Heart right ventricle (tissue), 16 donors: Measurements from ENCODE around the gene BMERB1. TPM values are rescaled to one million over a fixed set of nuclear protein-coding genes. Genes with fewer than 3 reads are reported as not detected.
A peak's percentile ranks its signal among the peaks of the same experiment; 100 is the strongest.
"Not testable (repeated sequence)": the region's sequence is repeated elsewhere in the genome, so short reads cannot be mapped to it uniquely, and the experiment has no call there.

Source experiments
- ATAC-seq, 8 donors: fragments of 200-7000 bp; cut with Tn5 transposase; one replicate each; pipeline ENCODE4 v1.9.1; 2020; ENCODE audit warnings: mild to moderate bottlenecking in 8 of 8, moderate library complexity in 8 of 8, moderate number of reproducible peaks in 1 of 8
- DNase-seq, 2 donors: peaks; one replicate each; pipeline ENCODE4 v3.0.0-alpha.2; 2020
- H3K27ac ChIP-seq, 10 donors: fragments of 200-600 bp; sonication (generic) in 2 of 10; one replicate each; pipeline versions ENCODE4 v1.5.0 to v1.8.0; 2020 to 2022; ENCODE audit warnings: mild to moderate bottlenecking in 3 of 10
- H3K27me3 ChIP-seq, 7 donors: fragments of 200-600 bp; one replicate each; pipeline ENCODE4 v1.8.0; 2021 to 2022; ENCODE audit warnings: mild to moderate bottlenecking in 2 of 7
- H3K36me3 ChIP-seq, 9 donors: fragments of 200-600 bp; sonication (generic) in 1 of 9; one replicate each; pipeline versions ENCODE4 v1.5.0 to v1.8.0; 2020 to 2022; ENCODE audit warnings: mild to moderate bottlenecking in 2 of 9
- H3K4me1 ChIP-seq, 9 donors: fragments of 200-600 bp; sonication (generic) in 1 of 9; one replicate each; pipeline versions ENCODE4 v1.5.0 to v1.8.0; 2020 to 2022; ENCODE audit warnings: mild to moderate bottlenecking in 4 of 9
- H3K4me3 ChIP-seq, 10 donors: fragments of 200-600 bp; sonication (generic) in 2 of 10; one replicate each; pipeline versions ENCODE4 v1.5.0 to v1.8.0; 2020 to 2022; ENCODE audit warnings: mild to moderate bottlenecking in 7 of 10, moderate library complexity in 2 of 10
- H3K9me3 ChIP-seq, 11 donors: fragments of 200-600 bp in 10 of 11; sonication (generic) in 2 of 11; one replicate each; pipeline versions ENCODE4 v1.5.0 to v1.8.0; 2013 to 2022; ENCODE audit warnings: mild to moderate bottlenecking in 2 of 11, control low read depth in 1 of 11, moderate library complexity in 1 of 11
- CTCF ChIP-seq, 9 donors: fragments of 200-600 bp; sonication (generic) in 2 of 9; IDR thresholded peaks; one replicate each; pipeline versions ENCODE4 v1.5.0 to v1.8.0; 2021 to 2022; ENCODE audit warnings: antibody characterized with exemption in 9 of 9, mild to moderate bottlenecking in 5 of 9, moderate library complexity in 1 of 9
- WGBS, 2 donors: extraction: QIAGEN DNeasy Blood & Tissue Kit; methylation state at CpG; one replicate each; pipeline ENCODE4 v1.1.7; 2013; ENCODE audit warnings: inconsistent platforms in 1 of 2; 5-methylcytosine and 5-hydroxymethylcytosine counted together
- intact Hi-C, 10 donors: fragments of 100-400 bp; cut with DNase I; formaldehyde crosslinking; loops; one replicate each; pipeline versions ENCODE4 v1.11.1 to v1.14.2; 2022
- polyA plus RNA-seq, 2 donors: library from polyadenylated mRNA; stranded (reverse); fragments of 200-250 nt; gene quantifications; one replicate each; pipeline ENCODE4 v1.2.3, GENCODE V29; 2013
- total RNA-seq, 10 donors: library from RNA; stranded (reverse); fragmentation: NEBNext Ultra II Directional in 3 of 10; extraction: Animal tissue kit (Norgen Biotek cat#: 25700) in 3 of 10; gene quantifications; one replicate each; pipeline versions ENCODE4 v1.2.1 to v1.2.4, GENCODE V29; 2021 to 2023
- donor health status: Arrhythmogenic right ventricular cardiomyopathy.
- donor health status: ischemic (EF 13 %, LVEDD 7.1; RV severe dilation, severe dysfunction).
- donor health status: healthy with polysubstance abuse.
- donor health status: DM: no; HTN: yes; CAD: no.
- donor health status: DM: no; HTN: no; CAD: no.
- donor health status: ischemic (EF 25% LVEDD 6.9; RV normal size, moderate dysfunction).
- donor health status: ischemic (EF 25% LVEDD 5.7; RV mildly dilated, moderate dysfunction).
- donor health status: healthy.
- donor health status: DM: yes; HTN: yes; CAD: no.
- donor health status: Ischemic cardiomyopathy.
- donor health status: ischemic (EF 35%, LVEDD 5.7; RV mildly dilated, moderate dysfunction).
- donor health status: nonischemic (EF 11% LVEDD 7.7; RV severe dilation, severe dysfunction).
- donor health status: DM: yes; HTN: yes; CAD: no.
- donor health status: PGD.
- donor health status: ischemic (EF 29% LVEDD 5.4; RV normal size, mild dysfunction).
- donor health status: nonischemic (EF 23%, LVEDD 6.1; RV moderate dilation, normal function).

The BMERB1 gene
- total and polyA plus RNA-seq, 12 donors = 16.5 to 121 (median 78.9) TPM

- Histone ChIP-seq H3K4me1 (peaks cover 0 to 22% (median 12%) of the 10 kb centered on the region in 9 donors), H3K9me3 (no peaks in the 10 kb centered on the region), H3K36me3 (peaks cover 0 to 100% (median 71%) of the 10 kb centered on the region in 9 donors), H3K27ac (no peak overlapping the region), H3K27me3 (no peaks in the 10 kb centered on the region), H3K4me3 (no peak overlapping the region)
- no peak for ATAC-seq
- no peak for DNase-seq
- 94% methylated on average over 13 of the region's 13 CpGs for WGBS, 2 donors
- TF ChIP-seq CTCF (IDR thresholded peaks at IDR 0.05) = no peak
- intact Hi-C loops = loop anchor here in 1 of 10 donors (10.0 kb wide), 1 partner anchor 99 kb away; no protein-coding TSS in a partner anchor
Measured at GRCh38 chr16:15605839-15606517, 171.6 kb downstream of the BMERB1 start.

- DNase-seq = no peak
- intact Hi-C loops = loop anchor here in 1 of 10 donors (10.0 kb wide), 1 partner anchor 98 kb away; no protein-coding TSS in a partner anchor
- Histone ChIP-seq H3K36me3 (peaks cover 0 to 100% (median 66%) of the 10 kb centered on the region in 9 donors), H3K9me3 (no peaks in the 10 kb centered on the region), H3K4me1 (peaks cover 0 to 22% (median 12%) of the 10 kb centered on the region in 9 donors), H3K27me3 (no peaks in the 10 kb centered on the region), H3K27ac (peak overlapping the region in 8 of 10 donors; percentile 47 to 81 (median 68)), H3K4me3 (no peak overlapping the region)
- no peak for TF ChIP-seq CTCF (IDR thresholded peaks at IDR 0.05)
- 90 to 96% methylated on average over 5 of the region's 5 CpGs for WGBS, 2 donors
- no peak for ATAC-seq
Measured at GRCh38 chr16:15606518-15607220, 172.3 kb downstream of the BMERB1 start.

- WGBS, 2 donors = 88 to 92% methylated on average over 12 of the region's 12 CpGs
- not testable (repeated sequence) for H3K9me3 ChIP-seq, H3K27me3 ChIP-seq, H3K4me3 ChIP-seq, ATAC-seq, DNase-seq
- Histone ChIP-seq H3K27ac (peak overlapping the region; percentile 30 to 81 (median 60)), H3K36me3 (peaks cover 0 to 100% (median 65%) of the 10 kb centered on the region in 9 donors), H3K4me1 (peaks cover 0 to 22% (median 12%) of the 10 kb centered on the region in 9 donors)
- intact Hi-C loops = loop anchor here in 1 of 10 donors (10.0 kb wide), 1 partner anchor 98 kb away; no protein-coding TSS in a partner anchor
Measured at GRCh38 chr16:15607221-15607699, 172.9 kb downstream of the BMERB1 start.

GRCh38 chr16:15607700-15608396 is 173.5 kb downstream of the BMERB1 start:
- intact Hi-C loops = loop anchor here in 1 of 10 donors (10.0 kb wide), 1 partner anchor 97 kb away; no protein-coding TSS in a partner anchor
- H3K36me3 ChIP-seq = peaks cover 0 to 100% (median 63%) of the 10 kb centered on the region in 9 donors
- peaks cover 0 to 22% (median 12%) of the 10 kb centered on the region in 9 donors for H3K4me1 ChIP-seq
- no peak for TF ChIP-seq CTCF (IDR thresholded peaks at IDR 0.05)
- peak overlapping the region; percentile 30 to 81 (median 60) for H3K27ac ChIP-seq
- 66 to 78% methylated on average over 13 of the region's 13 CpGs for WGBS, 2 donors
- DNase-seq (peak; percentile 57 to 65), ATAC-seq (peak; percentile 75 to 98 (median 90))
- no peaks in the 10 kb centered on the region for H3K27me3 ChIP-seq
- no peaks in the 10 kb centered on the region for H3K9me3 ChIP-seq
- H3K4me3 ChIP-seq = no peak overlapping the region
